SU-DHL-6 (cell line): Measurements from ENCODE around the gene CCDC186.
A peak's percentile ranks its signal among the peaks of the same experiment; 100 is the strongest.

Source experiments
- H2AFZ ChIP-seq: fragments of 200-600 bp; sonication (generic); 2 replicates; pipeline ENCODE4 v1.6.1; 2014; ENCODE audit warnings: low read depth, mild to moderate bottlenecking, moderate library complexity, mixed read lengths, antibody characterized with exemption, low read length; ENCODE audit not compliant: severe bottlenecking
- H3F3A ChIP-seq: fragments of 200-600 bp; shearing (Covaris generic); 2 replicates; pipeline ENCODE4 v1.6.0; 2016; ENCODE audit warnings: antibody characterized with exemption, mild to moderate bottlenecking; ENCODE audit not compliant: insufficient read depth
- H3K27ac ChIP-seq: fragments of 200-600 bp; sonication (generic); 2 replicates; pipeline ENCODE4 v1.5.1; 2016; ENCODE audit warnings: low read depth, mild to moderate bottlenecking, low read length, moderate library complexity, mixed read lengths
- H3K27me3 ChIP-seq: fragments of 200-600 bp; sonication (generic), shearing (Covaris generic); 2 replicates; pipeline ENCODE4 v1.6.0; 2014; ENCODE audit warnings: mild to moderate bottlenecking, low read length
- H3K36me3 ChIP-seq: fragments of 200-600 bp; sonication (generic); 2 replicates; pipeline ENCODE4 v1.6.1; 2014; ENCODE audit warnings: mild to moderate bottlenecking, low read length, mixed read lengths
- H3K4me2 ChIP-seq: fragments of 300-600, 200-600 bp; shearing (Covaris generic), sonication (generic); 2 replicates; pipeline ENCODE4 v1.6.0; 2014; ENCODE audit warnings: low read length, low read depth, mild to moderate bottlenecking; ENCODE audit not compliant: poor library complexity, severe bottlenecking
- H3K4me3 ChIP-seq: fragments of 200-600 bp; sonication (generic); 2 replicates; pipeline ENCODE4 v1.5.1; 2014; ENCODE audit warnings: antibody characterized with exemption, low read length, mild to moderate bottlenecking, mixed read lengths; ENCODE audit not compliant: insufficient read depth, poor library complexity, severe bottlenecking
- H3K79me2 ChIP-seq: fragments of 200-600 bp; sonication (generic); 2 replicates; pipeline ENCODE4 v1.6.1; 2014; ENCODE audit warnings: mild to moderate bottlenecking, low read length, moderate library complexity; ENCODE audit not compliant: insufficient read depth
- H3K9ac ChIP-seq: fragments of 200-600 bp; sonication (generic); 2 replicates; pipeline ENCODE4 v1.7.0; 2014; ENCODE audit warnings: mild to moderate bottlenecking, low read length
- H3K9me2 ChIP-seq: fragments of 200-600 bp; sonication (generic); replicated peaks from 2 replicates; pipeline ENCODE4 v1.6.1; 2014; ENCODE audit warnings: low read length; ENCODE audit not compliant: insufficient read depth
- H3K9me3 ChIP-seq: fragments of 200-600 bp; sonication (generic); 2 replicates; pipeline ENCODE4 v1.6.1; 2014; ENCODE audit warnings: low read length, mixed read lengths; ENCODE audit not compliant: insufficient read depth
- H4K20me1 ChIP-seq: fragments of 200-600 bp; sonication (generic); 2 replicates; pipeline ENCODE4 v1.6.1; 2014; ENCODE audit warnings: low read depth, mild to moderate bottlenecking, antibody characterized with exemption, low read length, moderate library complexity, mixed read lengths
- EZH2phosphoT487 ChIP-seq: fragments of 200-600 bp; sonication (generic), shearing (Covaris generic); conservative IDR thresholded peaks from 2 replicates; pipeline ENCODE4 v1.6.1; 2018; ENCODE audit warnings: mild to moderate bottlenecking, antibody characterized with exemption, low read length, moderate library complexity, mixed read lengths
- TF ChIP-seq, protein P1 (sequence below): fragments of 200-600 bp; sonication (generic); IDR thresholded peaks from one replicate; pipeline ENCODE4 v1.5.1; 2017; ENCODE audit warnings: antibody characterized with exemption, mild to moderate bottlenecking, low read length, moderate library complexity; ENCODE audit not compliant: insufficient read depth, poor library complexity, severe bottlenecking

Gene CCDC186

GRCh38 chr10:114135476-114135875, 38.5 kb downstream of the CCDC186 start:
- Histone ChIP-seq H3K27ac (no peak overlapping the region), H3K4me2 (no peak overlapping the region), H3F3A (peaks cover 7% of the 10 kb centered on the region; the same call in 1 of the 2 replicates), H3K9me3 (no peaks in the 10 kb centered on the region), H3K79me2 (no peaks in the 10 kb centered on the region), H2AFZ (no peak overlapping the region), H3K36me3 (peaks cover 16% of the 10 kb centered on the region), H3K27me3 (no peaks in the 10 kb centered on the region), H3K9me2 (no peaks in the 10 kb centered on the region), H4K20me1 (no peaks in the 10 kb centered on the region; the same call in 1 of the 2 replicates), H3K4me3 (no peak overlapping the region), H3K9ac (no peak overlapping the region)
- TF ChIP-seq, protein P1, sequence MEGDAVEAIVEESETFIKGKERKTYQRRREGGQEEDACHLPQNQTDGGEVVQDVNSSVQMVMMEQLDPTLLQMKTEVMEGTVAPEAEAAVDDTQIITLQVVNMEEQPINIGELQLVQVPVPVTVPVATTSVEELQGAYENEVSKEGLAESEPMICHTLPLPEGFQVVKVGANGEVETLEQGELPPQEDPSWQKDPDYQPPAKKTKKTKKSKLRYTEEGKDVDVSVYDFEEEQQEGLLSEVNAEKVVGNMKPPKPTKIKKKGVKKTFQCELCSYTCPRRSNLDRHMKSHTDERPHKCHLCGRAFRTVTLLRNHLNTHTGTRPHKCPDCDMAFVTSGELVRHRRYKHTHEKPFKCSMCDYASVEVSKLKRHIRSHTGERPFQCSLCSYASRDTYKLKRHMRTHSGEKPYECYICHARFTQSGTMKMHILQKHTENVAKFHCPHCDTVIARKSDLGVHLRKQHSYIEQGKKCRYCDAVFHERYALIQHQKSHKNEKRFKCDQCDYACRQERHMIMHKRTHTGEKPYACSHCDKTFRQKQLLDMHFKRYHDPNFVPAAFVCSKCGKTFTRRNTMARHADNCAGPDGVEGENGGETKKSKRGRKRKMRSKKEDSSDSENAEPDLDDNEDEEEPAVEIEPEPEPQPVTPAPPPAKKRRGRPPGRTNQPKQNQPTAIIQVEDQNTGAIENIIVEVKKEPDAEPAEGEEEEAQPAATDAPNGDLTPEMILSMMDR: no peak
- TF ChIP-seq EZH2phosphoT487: no peak

DNA sequence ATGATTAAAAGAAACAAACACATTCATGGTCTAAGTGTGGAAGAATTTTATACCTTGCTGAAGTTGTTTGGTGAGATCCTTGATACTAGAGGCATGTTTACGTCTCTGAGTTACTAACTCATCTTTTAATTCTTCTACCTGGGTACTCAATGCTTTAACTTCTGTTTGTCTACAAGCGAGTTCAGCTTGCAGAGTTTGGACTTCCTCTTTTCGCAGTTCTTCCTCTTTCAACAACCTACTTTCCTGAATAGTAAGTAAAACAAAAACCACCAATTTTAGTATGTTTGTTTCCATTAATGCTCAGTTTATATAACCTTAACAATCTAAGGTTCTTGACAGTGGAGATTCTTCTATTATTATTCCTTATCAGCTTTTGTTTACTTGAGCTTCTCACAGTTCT, 42.9 kb downstream of the CCDC186 start:
- Histone ChIP-seq H3F3A (peaks cover 7% of the 10 kb centered on the region; the same call in 1 of the 2 replicates), H3K79me2 (no peaks in the 10 kb centered on the region), H3K4me3 (no peak overlapping the region), H3K9ac (no peak overlapping the region), H3K36me3 (peaks cover 29% of the 10 kb centered on the region), H3K9me3 (no peaks in the 10 kb centered on the region), H2AFZ (no peak overlapping the region), H3K9me2 (no peaks in the 10 kb centered on the region), H4K20me1 (no peaks in the 10 kb centered on the region; the same call in 1 of the 2 replicates), H3K27ac (no peak overlapping the region), H3K4me2 (peak overlapping the region; percentile 37), H3K27me3 (no peaks in the 10 kb centered on the region)
- TF ChIP-seq, protein P1: no peak
- TF ChIP-seq EZH2phosphoT487: no peak

DNA sequence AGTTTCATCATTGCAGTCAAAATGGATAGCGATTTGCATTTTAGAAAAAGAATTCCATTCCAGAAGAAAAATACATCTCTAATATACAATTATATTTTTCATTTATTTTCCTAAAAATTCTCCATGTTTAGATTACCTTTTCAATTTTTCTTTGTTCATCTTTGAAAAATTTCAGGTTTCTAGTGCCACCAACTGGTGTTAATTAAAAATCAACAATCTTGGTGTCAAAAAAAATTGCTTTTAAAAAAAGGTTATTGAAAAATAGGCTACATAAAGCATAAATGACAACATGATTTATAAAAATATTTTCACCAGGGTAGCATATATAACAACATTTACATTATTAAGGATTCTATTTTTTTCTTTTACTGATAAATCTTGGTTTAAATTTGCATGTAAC, 53.0 kb downstream of the CCDC186 start:
- Histone ChIP-seq H3F3A (no peaks in the 10 kb centered on the region), H3K4me2 (no peak overlapping the region), H3K9ac (no peak overlapping the region), H3K36me3 (peaks cover 5% of the 10 kb centered on the region; the same call in 1 of the 2 replicates), H3K4me3 (no peak overlapping the region), H3K79me2 (no peaks in the 10 kb centered on the region), H3K9me2 (no peaks in the 10 kb centered on the region), H3K9me3 (no peaks in the 10 kb centered on the region), H2AFZ (no peak overlapping the region), H3K27ac (no peak overlapping the region), H3K27me3 (no peaks in the 10 kb centered on the region), H4K20me1 (no peaks in the 10 kb centered on the region)
- TF ChIP-seq, protein P1: no peak
- TF ChIP-seq EZH2phosphoT487: no peak
